HepG2 (cell line): Measurements from ENCODE around the gene PLPP3. TPM values are rescaled to one million over a fixed set of nuclear protein-coding genes. Genes with fewer than 3 reads are reported as not detected.

Experiments
- ARID5B ChIP-seq: IDR thresholded peaks from 2 replicates; pipeline ENCODE4 v1.4.0; 2020; ENCODE audit warnings: mild to moderate bottlenecking, missing genetic modification reagents
- BCL6 ChIP-seq: IDR thresholded peaks from 2 replicates; pipeline ENCODE4 v1.6.1; 2016; ENCODE audit warnings: missing genetic modification reagents, missing compliant biosample characterization
- CHD4 ChIP-seq: fragments of 200-600 bp; sonication (generic); IDR thresholded peaks from 2 replicates; pipeline ENCODE4 v1.7.0; 2017; ENCODE audit warnings: mild to moderate bottlenecking, low read length, borderline replicate concordance
- FOXA1 ChIP-seq, 2 experiments: fragments of 450-650 bp in 1 of 2; sonication (generic) in 1 of 2; formaldehyde crosslinking in 1 of 2; IDR thresholded peaks; 2 replicates each; pipeline versions ENCODE4 v1.4.0 to v1.6.1; 2016 to 2020; ENCODE audit warnings: missing genetic modification reagents in 1 of 2
- FOXP1 ChIP-seq, 2 experiments: fragments of 450-650 bp in 1 of 2; IDR thresholded peaks; 2 replicates each; pipeline ENCODE4 v1.6.1; 2017 to 2018; ENCODE audit warnings: antibody characterized with exemption in 1 of 2
- HDAC1 ChIP-seq: sonication (generic); formaldehyde crosslinking; IDR thresholded peaks from 2 replicates; pipeline ENCODE4 v1.5.1; 2020; ENCODE audit warnings: mild to moderate bottlenecking, missing genetic modification reagents
- HMG20B ChIP-seq: conservative IDR thresholded peaks from 2 replicates; pipeline ENCODE4 v1.6.1; 2016; ENCODE audit warnings: missing genetic modification reagents, missing compliant biosample characterization
- MBD4 ChIP-seq: IDR thresholded peaks from 2 replicates; pipeline ENCODE4 v1.6.1; 2012; ENCODE audit warnings: low read length, inconsistent platforms, borderline replicate concordance
- NR2F6 ChIP-seq, 2 experiments: IDR thresholded peaks; 2 replicates each; pipeline ENCODE4 v1.6.1; 2016; ENCODE audit warnings: antibody characterized with exemption in 1 of 2, mild to moderate bottlenecking in 1 of 2
- SALL1 ChIP-seq: sonication (generic); formaldehyde crosslinking; IDR thresholded peaks from 2 replicates; pipeline ENCODE4 v1.8.0; 2022; ENCODE audit warnings: mild to moderate bottlenecking, missing genetic modification reagents
- SAP130 ChIP-seq: IDR thresholded peaks from 2 replicates; pipeline ENCODE4 v1.6.1; 2016; ENCODE audit warnings: low read depth
- YY1 ChIP-seq: IDR thresholded peaks from 2 replicates; pipeline ENCODE4 v1.6.1; 2011; ENCODE audit warnings: low read length, low read depth, moderate library complexity, mild to moderate bottlenecking; ENCODE audit not compliant: insufficient read depth, insufficient replicate concordance
- ZMYM4 ChIP-seq: sonication (generic); formaldehyde crosslinking; IDR thresholded peaks from 2 replicates; pipeline ENCODE4 v1.8.1; 2023; ENCODE audit warnings: mild to moderate bottlenecking, missing genetic modification reagents
- ZNF644 ChIP-seq: IDR thresholded peaks from 2 replicates; pipeline ENCODE4 v1.6.1; 2016; ENCODE audit warnings: low read depth
- polyA plus RNA-seq, 8 experiments: library from polyadenylated mRNA; depleted of rRNA in 3 of 8; stranded (reverse) in 7 of 8; unstranded in 1 of 8; fragments of >200 nt; fragmentation: Illumina TruSeq in 4 of 8; extraction: Trizol in 4 of 8; gene quantifications; 2 replicates each; pipeline versions ENCODE4 v1.2.1 to v1.2.3, GENCODE V29; 2011 to 2016; ENCODE audit warnings: low read depth in 4 of 8, missing spikeins in 1 of 8, mixed read lengths in 1 of 8; ENCODE audit not compliant: insufficient read depth in 1 of 8
- total RNA-seq, 5 experiments: library from RNA; depleted of rRNA; stranded (reverse); fragments of >200 nt; fragmentation: Illumina TruSeq; extraction: Trizol; gene quantifications; 2 replicates each; pipeline ENCODE4 v1.2.3, GENCODE V29; 2016; ENCODE audit warnings: low read depth in 1 of 5
- TF ChIP-seq, protein P1 (sequence below): IDR thresholded peaks from 2 replicates; pipeline ENCODE4 v1.6.1; 2016
- TF ChIP-seq, protein P2 (sequence below): sonication (generic); formaldehyde crosslinking; IDR thresholded peaks from 2 replicates; pipeline ENCODE4 v1.4.0; 2020; ENCODE audit warnings: mild to moderate bottlenecking, missing genetic modification reagents, borderline replicate concordance
- TF ChIP-seq, protein P3 (sequence below): sonication (generic); formaldehyde crosslinking; IDR thresholded peaks from 2 replicates; pipeline ENCODE4 v1.4.0; 2020; ENCODE audit warnings: missing genetic modification reagents

PLPP3 gene
- total and polyA plus RNA-seq, 2 of the 13 experiments (the other 11 are each of a cell fraction or from before 2014, with no cell fraction given), result 49.7 to 65.8 TPM

- TF ChIP-seq ARID5B (CRISPR knock-in tag) (peak; percentile 65), NR2F6 (IDR thresholded peaks at IDR 0.05) (peak; percentile 45; the same call in 1 of the 2 replicates), NR2F6 (CRISPR knock-in tag; IDR thresholded peaks at IDR 0.05) (0 out of 2 replicates have a peak, but pooled peaks have one; percentile 34), HDAC1 (CRISPR knock-in tag) (peak; percentile 49; the same call in 1 of the 2 replicates), SAP130 (CRISPR knock-in tag) (peak; percentile 49), ZMYM4 (peak; percentile 56), CHD4 (no peak), MBD4 (no peak), HMG20B (no peak), ZNF644 (peak; percentile 75), SALL1 (CRISPR knock-in tag) (peak; percentile 14; the same call in 1 of the 2 replicates), FOXA1 (IDR thresholded peaks at IDR 0.05) (no peak), FOXA1 (CRISPR knock-in tag; IDR thresholded peaks at IDR 0.05) (peak; percentile 85), YY1 (peak; percentile 35), BCL6 (CRISPR knock-in tag) (peak; percentile 29; the same call in 1 of the 2 replicates), FOXP1 (IDR thresholded peaks at IDR 0.05) (no peak), FOXP1 (CRISPR knock-in tag; IDR thresholded peaks at IDR 0.05) (peak; percentile 74)
- TF ChIP-seq, protein P1, sequence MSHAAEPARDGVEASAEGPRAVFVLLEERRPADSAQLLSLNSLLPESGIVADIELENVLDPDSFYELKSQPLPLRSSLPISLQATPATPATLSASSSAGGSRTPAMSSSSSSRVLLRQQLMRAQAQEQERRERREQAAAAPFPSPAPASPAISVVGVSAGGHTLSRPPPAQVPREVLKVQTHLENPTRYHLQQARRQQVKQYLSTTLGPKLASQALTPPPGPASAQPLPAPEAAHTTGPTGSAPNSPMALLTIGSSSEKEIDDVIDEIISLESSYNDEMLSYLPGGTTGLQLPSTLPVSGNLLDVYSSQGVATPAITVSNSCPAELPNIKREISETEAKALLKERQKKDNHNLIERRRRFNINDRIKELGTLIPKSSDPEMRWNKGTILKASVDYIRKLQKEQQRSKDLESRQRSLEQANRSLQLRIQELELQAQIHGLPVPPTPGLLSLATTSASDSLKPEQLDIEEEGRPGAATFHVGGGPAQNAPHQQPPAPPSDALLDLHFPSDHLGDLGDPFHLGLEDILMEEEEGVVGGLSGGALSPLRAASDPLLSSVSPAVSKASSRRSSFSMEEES (CRISPR knock-in tag), result peak; percentile 19; the same call in 1 of the 2 replicates
- TF ChIP-seq, protein P2, sequence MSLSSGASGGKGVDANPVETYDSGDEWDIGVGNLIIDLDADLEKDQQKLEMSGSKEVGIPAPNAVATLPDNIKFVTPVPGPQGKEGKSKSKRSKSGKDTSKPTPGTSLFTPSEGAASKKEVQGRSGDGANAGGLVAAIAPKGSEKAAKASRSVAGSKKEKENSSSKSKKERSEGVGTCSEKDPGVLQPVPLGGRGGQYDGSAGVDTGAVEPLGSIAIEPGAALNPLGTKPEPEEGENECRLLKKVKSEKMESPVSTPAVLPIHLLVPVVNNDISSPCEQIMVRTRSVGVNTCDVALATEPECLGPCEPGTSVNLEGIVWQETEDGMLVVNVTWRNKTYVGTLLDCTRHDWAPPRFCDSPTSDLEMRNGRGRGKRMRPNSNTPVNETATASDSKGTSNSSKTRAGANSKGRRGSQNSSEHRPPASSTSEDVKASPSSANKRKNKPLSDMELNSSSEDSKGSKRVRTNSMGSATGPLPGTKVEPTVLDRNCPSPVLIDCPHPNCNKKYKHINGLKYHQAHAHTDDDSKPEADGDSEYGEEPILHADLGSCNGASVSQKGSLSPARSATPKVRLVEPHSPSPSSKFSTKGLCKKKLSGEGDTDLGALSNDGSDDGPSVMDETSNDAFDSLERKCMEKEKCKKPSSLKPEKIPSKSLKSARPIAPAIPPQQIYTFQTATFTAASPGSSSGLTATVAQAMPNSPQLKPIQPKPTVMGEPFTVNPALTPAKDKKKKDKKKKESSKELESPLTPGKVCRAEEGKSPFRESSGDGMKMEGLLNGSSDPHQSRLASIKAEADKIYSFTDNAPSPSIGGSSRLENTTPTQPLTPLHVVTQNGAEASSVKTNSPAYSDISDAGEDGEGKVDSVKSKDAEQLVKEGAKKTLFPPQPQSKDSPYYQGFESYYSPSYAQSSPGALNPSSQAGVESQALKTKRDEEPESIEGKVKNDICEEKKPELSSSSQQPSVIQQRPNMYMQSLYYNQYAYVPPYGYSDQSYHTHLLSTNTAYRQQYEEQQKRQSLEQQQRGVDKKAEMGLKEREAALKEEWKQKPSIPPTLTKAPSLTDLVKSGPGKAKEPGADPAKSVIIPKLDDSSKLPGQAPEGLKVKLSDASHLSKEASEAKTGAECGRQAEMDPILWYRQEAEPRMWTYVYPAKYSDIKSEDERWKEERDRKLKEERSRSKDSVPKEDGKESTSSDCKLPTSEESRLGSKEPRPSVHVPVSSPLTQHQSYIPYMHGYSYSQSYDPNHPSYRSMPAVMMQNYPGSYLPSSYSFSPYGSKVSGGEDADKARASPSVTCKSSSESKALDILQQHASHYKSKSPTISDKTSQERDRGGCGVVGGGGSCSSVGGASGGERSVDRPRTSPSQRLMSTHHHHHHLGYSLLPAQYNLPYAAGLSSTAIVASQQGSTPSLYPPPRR (CRISPR knock-in tag), result 0 out of 2 replicates have a peak, but pooled peaks have one; percentile 31
- TF ChIP-seq, protein P3, sequence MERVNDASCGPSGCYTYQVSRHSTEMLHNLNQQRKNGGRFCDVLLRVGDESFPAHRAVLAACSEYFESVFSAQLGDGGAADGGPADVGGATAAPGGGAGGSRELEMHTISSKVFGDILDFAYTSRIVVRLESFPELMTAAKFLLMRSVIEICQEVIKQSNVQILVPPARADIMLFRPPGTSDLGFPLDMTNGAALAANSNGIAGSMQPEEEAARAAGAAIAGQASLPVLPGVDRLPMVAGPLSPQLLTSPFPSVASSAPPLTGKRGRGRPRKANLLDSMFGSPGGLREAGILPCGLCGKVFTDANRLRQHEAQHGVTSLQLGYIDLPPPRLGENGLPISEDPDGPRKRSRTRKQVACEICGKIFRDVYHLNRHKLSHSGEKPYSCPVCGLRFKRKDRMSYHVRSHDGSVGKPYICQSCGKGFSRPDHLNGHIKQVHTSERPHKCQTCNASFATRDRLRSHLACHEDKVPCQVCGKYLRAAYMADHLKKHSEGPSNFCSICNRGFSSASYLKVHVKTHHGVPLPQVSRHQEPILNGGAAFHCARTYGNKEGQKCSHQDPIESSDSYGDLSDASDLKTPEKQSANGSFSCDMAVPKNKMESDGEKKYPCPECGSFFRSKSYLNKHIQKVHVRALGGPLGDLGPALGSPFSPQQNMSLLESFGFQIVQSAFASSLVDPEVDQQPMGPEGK (CRISPR knock-in tag), result 0 out of 2 replicates have a peak, but pooled peaks have one; percentile 13
These were observed 39.8 kb downstream of the PLPP3 start (continued) for GRCh38 chr1:56539520-56539931.
